ENCODE data around the gene KRTCAP3.
A peak's percentile ranks its signal among the peaks of the same experiment; 100 is the strongest.
"Not testable (repeated sequence)": the region's sequence is repeated elsewhere in the genome, so short reads cannot be mapped to it uniquely, and the experiment has no call there.

The KRTCAP3 gene, protein sequence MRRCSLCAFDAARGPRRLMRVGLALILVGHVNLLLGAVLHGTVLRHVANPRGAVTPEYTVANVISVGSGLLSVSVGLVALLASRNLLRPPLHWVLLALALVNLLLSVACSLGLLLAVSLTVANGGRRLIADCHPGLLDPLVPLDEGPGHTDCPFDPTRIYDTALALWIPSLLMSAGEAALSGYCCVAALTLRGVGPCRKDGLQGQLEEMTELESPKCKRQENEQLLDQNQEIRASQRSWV

GRCh38 chr2:27441958-27442919 is at the start of gene KRTCAP3:
Gene KRTCAP3 (plus strand): TSS chr2:27442381. CDS start chr2:27442413, 32 bp downstream.
- peak; percentile 72 for DNase-seq

DNA sequence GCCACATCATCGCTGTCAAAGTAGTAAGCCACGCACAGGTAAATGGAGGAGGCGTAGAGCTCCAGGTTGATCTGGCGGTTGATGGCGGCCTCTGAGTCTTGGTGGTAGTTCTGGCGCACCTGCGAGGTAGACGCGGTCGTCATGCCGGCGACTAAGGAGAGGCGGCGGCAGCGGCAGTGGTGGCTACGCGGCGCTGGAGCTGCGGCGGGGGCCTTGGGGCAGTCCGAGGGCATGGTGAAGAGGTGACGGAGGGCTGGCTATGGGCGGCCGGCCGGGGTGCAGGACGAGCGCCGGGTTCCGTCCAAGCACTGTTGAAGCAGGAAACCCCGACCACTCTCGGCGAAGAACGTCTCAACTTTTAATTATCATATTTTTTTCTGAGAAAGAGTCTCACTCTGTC is 49.0 kb upstream of the KRTCAP3 start:
- DNase-seq, result no peak

- DNase-seq, result no peak
These were observed 43.2 kb upstream of the KRTCAP3 start for GRCh38 chr2:27398962-27399361.

GRCh38 chr2:27400348-27401135 is 41.6 kb upstream of the KRTCAP3 start:
- no peak for DNase-seq

DNA sequence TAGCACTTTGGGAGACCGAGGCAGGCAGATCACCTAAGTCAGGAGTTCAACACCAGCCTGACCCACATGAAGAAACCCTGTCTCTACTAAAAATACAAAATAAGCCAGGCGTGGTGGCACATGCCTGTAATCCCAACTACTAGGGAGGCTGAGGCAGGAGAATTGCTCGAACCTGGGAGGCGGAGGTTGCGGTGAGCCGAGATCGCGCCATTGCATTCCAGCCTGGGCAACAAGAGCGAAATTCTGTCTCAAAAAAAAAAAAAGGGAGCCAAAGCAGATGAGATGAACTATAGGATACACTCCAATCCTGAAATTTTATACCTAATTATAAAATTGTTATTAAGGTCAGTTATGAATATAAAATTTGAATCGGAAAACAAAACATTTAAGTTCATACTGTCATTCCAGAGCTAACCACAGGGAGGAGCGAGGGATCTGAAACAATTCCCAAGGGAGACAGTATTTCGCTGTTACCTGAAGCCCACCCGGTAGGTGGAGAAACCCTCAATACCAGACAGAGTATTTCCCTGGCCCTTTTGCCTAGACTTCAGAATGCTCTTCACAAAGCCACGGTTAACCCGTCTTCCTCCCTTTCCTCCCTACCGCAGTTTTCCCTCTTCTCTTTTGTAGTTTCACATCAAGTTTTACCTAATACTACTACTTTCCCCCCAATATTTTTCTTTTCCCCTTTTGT is 34.2 kb upstream of the KRTCAP3 start:
- DNase-seq, result peak; percentile 65

DNA sequence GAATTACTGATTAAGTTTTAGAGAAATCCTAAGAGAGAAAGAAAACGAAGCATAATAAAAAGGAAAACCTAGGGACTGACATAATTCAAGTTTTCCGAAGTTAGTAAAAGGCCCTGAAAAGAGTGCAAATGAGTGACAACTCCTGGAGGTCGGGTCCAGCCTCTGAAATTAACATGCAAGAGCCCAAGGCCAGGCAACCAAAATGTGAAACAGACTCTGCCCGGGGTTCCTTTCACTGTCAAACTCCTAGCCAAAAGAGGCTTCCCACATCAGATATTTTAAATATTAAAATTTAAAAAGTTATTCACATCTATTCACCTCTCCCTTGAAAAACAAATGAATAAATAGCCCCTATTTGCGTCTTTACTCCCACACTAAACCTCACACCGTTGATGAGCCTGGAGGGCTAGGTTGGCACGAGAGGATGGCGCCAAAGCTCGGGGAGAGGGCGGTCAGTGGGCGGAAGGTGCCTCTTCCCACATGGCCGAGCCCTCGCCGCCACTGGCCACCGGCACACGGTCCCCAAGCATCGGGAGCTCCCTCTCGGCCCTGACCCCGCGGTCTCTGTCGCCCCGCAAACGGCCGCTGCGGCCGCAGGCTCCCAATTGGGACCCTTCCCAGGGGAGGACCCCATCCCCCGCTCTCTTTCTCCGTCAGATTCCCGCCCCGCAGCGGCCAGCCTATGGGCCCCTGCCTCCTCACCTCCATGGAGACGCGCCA is 33.4 kb upstream of the KRTCAP3 start:
- peak; percentile 6 for DNase-seq

- DNase-seq, result peak; percentile 92
These were observed 32.7 kb upstream of the KRTCAP3 start, which contains the start of gene PPM1G for GRCh38 chr2:27409321-27410073. Gene PPM1G (minus strand): TSS chr2:27409591. CDS start chr2:27409422, 169 bp downstream.

GRCh38 chr2:27412419-27413152 is 29.6 kb upstream of the KRTCAP3 start:
- DNase-seq, result no peak

- DNase-seq, result no peak
These were observed 26.0 kb upstream of the KRTCAP3 start for GRCh38 chr2:27416151-27416550.

DNA sequence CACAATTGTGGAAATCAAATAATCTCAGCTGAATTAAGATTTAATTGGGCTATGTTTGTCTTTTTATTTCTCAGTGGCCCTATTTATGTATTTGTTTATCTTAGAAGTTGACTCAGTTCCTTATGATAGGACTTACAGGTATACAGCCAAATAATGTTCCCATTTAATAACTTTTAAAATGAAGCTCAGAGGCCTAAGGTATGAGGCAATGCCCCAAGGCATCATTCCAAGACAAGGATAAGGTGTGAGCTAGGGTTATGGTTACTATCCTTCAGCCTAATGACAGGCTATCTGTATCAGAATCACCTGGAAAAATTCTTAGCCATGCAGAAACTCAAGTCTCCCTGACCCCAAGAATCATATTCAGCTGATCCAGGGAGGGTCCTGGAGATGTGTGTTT is 21.2 kb upstream of the KRTCAP3 start:
- DNase-seq, result no peak

DNA sequence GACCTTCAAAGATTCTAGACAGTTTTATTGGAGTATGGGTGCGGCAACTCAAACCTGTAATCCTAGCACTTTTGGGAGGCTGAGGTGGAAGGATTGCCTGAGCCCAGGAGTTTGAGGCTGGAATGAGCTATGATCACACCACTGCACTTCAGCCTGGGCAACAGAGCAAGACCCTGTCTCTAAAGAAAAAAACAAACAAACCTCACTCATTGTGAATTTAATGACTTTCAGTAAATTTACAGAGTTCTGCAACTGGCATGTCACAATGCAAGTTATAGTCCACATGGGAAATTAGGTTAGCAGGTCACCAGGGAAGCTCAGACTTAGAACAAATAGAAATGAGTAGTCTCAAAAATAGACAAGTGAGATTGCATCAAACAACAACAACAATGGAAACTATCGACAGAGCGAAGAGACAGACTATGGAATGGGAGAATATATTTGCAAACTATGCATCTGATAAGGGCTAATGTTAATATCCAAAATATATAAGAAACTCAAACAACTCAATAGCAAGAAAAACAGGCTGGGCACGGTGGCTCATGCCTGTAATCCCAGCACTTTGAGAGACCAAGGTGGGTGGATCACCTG is 20.4 kb upstream of the KRTCAP3 start:
- no peak for DNase-seq

DNA sequence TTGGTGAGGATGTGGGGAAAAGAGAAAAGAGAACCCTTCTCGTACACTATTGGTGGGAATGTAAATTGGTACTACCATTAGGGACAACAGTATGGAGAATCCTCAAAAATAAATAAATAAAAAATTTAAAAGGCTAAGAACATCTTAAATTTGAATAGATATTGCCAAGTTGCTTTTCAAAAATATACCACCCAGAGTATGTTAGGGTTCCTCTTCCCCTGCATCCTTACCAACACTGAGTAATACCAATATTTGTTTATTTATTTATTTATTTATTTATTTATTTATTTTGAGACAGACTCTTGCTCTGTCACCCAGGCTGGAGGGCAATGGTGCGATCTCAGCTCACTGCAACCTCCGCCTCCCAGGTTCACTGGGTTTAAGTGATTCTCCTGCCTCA is 19.2 kb upstream of the KRTCAP3 start:
- DNase-seq, result no peak

DNA sequence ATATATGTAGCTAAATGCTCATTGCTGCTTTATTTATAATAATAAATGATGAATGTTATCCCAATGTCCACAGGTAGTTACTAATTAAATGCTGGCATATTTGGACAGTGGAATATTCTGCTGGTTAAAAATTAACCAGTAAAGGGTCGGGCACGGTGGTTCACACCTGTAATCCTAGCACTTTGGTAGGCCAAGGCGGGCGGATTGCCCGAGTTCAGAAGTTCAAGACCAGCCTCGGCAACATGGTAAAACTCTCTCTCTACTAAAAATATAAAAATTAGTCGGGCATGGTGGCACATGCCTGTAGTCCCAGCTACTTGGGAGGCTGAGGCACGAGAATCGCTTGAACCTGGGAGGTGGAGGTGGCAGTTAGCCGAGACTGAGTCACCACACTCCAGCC is 17.1 kb upstream of the KRTCAP3 start:
- DNase-seq, result not testable (repeated sequence)

GRCh38 chr2:27427863-27428212 is 14.3 kb upstream of the KRTCAP3 start:
- no peak for DNase-seq

GRCh38 chr2:27428213-27428977 is 13.8 kb upstream of the KRTCAP3 start, which contains the start of gene NRBP1:
Gene NRBP1 (plus strand): TSS chr2:27428631. CDS start chr2:27433274, 4,643 bp downstream.
- peak; percentile 84 for DNase-seq

- DNase-seq, result peak; percentile 76
These were observed 13.1 kb upstream of the KRTCAP3 start for GRCh38 chr2:27428978-27429541.

DNA sequence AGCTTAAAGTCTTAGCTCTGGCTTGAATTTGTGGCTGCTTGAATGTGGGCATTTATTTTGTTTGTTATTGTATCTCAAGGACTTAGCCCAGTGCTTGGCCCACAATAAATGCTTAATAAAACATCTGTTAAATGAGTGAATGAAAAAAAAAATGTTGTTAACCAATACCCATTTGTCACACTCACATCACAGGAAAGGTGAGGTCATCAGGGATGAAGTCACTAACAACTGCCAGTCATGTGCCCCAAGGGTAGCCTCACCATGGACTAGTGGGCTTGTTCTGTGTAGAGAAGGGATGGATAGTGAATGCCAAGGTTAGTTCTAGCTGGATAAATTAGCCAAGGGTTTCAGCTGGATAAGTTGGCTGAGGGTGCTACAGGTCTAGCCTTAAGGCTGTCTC is 10.8 kb upstream of the KRTCAP3 start:
- no peak for DNase-seq

GRCh38 chr2:27435628-27436027 is 6.6 kb upstream of the KRTCAP3 start:
- no peak for DNase-seq

Data from NCI-H510A treated with DMSO at 0.1 percent for 48 hours (cell line).